HG03175 (cell line): ENCODE measurements around the gene INTS7.
"Not testable (repeated sequence)": the region's sequence is repeated elsewhere in the genome, so short reads cannot be mapped to it uniquely, and the experiment has no call there.

Experiments used
- ATAC-seq: cut with Tn5 transposase; IDR thresholded peaks from one replicate; pipeline ENCODE4 v1.9.1; 2021; ENCODE audit warnings: mild to moderate bottlenecking, moderate library complexity; ENCODE audit not compliant: unreplicated experiment

The INTS7 gene

DNA sequence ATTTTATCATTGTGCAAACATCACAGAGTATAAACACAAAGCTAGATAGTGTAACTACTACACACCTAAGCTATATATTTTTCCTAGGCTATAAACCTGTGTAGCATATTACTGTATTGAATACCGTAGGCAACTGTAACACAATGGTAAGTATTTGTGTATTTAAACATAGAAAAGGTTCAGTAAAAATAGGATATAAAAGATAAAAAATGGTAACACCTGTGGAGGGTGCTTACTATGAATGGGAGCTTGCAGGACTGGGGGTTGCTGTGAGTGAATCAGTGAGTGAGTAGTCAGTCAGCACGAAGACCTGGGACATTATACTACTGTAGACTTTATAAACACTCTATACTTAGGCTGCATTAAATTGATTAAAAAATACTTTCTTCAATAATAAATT is 4.3 kb upstream of the INTS7 start:
- ATAC-seq: no peak

DNA sequence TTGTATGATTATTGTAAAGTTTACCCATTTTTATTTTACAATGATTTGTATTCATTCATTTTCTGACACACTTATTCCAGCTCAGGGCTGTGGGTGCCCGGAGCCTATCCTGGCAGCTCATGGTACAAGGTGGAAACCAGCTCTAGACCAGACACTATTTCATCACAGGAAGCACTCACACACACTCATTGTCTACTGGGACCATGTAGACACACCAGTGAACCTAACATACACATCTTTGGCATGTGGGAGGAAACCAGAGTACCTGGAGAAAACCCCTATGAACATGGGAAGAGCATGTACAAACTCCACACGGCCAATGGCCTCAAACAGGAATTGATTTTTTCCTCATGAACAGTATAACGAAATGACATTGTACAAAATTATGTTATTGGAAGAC is 2.5 kb upstream of the INTS7 start:
- no peak for ATAC-seq

DNA sequence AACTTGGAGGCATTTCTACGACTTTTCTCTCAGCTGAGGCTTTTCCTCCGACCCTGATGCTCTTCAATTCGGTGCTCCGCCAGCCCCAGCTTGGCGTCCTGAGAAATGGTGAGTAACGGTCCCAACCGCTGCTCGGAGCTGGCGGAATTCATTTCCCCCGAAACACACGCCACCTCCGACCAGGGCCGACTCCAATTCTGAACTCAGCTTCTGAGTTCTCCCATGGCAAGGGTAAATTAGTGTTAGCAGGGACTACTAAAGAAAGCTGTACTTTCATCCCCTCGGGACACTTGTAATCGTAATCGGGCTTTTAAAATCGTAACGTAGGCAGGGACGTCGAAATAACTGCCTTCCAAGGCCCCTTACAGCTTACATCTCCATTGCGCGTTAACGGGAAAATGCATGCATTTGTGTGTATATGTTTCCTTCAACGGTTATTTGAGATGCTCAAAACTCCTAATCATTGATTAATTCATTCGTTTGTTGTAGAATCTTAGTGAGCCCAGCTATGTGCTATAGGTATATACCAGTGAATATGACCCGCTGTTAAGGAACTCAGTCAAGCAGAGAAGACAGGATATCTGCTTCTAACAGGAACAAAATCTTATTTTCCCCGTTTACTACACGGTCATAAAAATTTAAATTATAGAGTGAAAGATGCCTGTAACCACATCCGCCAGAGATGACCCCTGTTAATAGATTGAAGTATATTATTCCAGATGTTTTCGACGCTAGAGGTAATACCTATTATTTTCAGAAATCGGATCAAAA is 663 bp upstream of the INTS7 start:
- peak; percentile 5 for ATAC-seq

DNA sequence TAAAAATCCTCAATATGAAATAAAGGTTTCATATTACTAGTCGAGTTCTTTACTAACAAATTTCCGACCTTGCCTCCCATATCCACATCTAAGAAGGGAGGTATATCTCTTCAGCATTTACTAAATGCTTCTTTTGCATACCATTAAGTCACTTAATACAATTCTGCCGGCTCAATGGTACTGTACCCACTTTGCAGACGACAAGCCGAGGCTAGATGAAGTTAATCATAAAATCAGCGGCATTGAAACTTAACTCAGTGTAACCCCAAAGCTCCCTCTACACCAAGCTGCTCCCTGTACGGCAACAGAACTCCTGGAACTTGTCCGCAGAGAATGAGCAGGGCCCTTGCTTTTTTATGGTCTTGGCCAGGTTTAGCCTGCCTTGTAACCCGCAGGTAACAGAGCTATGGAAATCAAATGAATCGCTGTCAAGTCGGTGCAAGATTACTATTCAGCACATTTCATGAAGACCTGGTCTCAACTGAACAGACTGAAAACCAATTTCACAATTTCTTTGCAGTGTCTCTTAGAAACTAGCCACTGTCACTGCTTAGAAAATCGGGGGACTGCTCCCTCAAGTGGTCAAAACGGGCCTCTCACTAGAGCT is 738 bp downstream of the INTS7 start:
- peak; percentile 2 for ATAC-seq

DNA sequence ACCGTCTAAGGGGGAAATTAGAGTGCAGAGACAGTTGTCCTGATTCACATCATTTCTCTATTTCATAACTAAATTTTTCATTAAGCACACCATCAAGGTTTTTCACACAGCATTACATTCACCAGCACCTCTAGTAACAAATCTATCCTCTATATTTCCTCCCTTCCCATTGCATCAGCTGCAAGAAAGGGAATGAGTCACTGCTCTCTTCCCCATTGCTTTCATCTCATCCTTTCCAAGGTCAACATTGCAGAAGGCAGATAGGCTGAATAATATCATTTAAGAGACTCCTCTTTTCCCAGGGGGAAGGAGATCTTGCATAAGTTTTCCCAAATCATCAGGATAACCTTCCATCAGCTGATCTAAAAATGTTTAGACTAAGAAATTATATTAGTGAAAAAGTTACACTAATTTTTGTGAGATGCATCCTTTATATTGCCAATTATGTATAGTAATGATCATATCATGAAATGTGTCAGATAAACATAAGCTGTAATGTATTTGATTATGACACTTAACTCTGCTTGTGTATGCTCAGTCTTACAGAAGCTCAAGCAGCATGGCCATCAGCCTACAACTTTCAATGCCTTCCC is 4.3 kb downstream of the INTS7 start:
- no peak for ATAC-seq

DNA sequence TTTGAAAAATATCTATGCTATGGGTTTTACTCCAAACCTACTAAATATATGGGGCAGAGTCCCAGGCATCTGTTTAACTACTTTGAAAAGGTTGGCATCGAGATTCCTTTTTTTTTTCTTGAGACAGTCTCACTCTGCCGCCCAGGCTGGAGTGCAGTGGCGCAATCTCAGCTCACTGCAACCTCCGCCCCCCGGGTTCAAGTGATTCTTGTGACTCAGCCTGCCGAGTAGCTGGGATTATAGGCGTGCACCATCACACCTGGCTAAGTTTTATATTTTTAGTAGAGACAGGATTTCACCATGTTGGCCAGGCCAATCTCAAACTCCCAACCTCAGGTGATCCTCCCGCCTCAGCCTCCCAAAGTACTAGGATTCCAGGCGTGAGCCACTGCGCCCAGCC is 7.6 kb downstream of the INTS7 start:
- ATAC-seq: not testable (repeated sequence)

DNA sequence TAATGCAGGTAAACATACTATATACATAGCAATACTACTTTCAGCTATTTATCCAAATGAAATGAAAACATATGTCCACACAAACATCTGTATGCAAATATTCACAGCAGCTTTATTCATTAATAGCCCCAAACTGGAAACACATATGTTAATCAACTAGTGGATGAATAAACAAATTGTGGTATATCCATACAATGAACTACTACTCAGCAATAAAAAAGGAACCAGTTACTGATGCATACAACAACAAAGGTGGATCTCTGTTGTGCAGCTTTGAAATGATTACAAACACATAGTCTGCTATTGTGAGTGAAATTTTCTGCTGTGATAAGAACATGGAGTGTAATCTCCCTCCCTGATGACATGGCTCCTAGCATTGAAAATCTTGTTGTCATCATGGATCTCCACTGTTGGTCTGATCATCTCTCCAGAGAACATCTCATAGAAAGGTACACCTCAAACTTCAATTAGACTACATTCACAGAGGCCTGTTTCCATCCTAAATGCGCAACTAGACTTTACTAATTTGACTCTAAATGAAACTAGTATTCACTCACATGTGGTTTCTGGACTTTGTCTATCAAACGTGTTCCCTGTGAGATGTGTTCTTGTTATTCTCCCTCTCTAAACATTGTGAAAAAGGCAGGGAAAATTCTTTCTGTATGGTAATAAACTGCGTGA is 10.7 kb downstream of the INTS7 start:
- no peak for ATAC-seq

DNA sequence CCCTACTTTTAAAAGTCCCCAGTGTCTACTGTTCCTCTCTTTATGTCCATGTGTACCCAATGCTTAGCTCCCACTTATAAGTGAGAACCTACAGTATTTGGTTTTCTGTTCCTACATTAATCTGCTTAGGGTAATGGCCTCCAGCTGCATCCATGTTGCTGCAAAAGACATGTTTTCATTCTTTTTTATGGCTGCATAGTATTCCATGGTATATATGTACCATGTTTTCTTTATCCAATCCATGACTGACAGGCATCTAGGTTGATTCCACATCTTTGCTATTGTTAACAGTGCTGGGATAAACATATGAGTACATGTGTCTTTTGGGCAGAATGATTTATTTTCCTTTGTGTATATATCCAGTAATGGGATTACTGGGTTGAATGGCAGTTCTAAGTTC is 12.4 kb downstream of the INTS7 start:
- not testable (repeated sequence) for ATAC-seq

DNA sequence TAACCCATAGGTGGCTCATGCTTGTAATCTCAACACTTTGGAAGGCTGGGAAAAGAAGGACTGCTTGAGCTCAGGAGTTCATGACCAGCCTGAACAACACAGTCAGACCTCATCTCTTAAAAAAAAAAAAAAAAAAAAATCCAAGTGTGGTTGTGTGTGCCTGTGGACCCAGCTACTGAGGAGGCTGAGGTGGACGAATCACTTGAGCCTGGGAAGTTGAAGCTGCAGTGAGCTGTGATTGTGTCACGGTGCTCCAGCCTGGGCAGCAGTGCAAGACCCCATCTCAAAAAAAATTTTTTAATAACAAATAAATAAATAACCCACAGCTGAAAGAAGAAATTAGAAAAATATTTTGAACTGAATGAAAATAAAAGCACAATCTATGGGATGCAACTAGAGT is 13.8 kb downstream of the INTS7 start:
- ATAC-seq: no peak

DNA sequence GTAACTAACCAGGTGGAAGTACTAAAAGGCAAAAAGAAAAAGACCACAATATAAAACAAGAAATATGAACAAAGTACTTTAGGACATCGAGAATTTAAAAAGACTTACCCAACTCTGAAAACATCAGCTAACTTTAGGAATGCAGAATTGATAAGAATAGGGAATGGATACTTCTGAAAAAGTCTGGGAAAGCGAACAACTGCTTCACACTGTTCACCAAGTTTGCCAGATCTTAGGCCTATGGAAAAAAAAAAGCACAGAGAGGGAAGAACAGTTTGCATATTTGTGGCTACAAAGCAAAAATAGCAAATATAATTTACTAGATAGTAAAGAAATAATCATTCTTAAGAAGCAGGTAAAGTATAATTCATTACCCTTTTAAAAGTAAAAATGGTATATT is 14.4 kb downstream of the INTS7 start:
- ATAC-seq: no peak

DNA sequence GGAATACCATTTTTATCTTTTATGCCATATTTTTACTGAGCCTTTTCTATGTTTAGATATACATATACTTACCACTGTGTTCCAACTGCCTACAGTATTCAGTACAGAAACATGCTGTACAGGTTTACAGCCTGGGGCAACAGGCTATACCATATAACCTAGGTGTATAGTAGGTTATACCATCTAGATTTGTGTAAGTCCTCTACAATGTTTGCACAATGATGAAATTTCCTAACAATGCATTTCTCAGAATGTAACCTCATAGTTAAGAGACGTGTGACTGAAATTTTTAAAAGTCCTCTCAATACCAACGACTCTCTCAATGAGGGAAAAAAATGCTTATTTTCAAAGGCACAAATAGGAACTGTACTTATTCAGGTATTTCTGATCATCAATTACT is 21.7 kb downstream of the INTS7 start:
- ATAC-seq: no peak

DNA sequence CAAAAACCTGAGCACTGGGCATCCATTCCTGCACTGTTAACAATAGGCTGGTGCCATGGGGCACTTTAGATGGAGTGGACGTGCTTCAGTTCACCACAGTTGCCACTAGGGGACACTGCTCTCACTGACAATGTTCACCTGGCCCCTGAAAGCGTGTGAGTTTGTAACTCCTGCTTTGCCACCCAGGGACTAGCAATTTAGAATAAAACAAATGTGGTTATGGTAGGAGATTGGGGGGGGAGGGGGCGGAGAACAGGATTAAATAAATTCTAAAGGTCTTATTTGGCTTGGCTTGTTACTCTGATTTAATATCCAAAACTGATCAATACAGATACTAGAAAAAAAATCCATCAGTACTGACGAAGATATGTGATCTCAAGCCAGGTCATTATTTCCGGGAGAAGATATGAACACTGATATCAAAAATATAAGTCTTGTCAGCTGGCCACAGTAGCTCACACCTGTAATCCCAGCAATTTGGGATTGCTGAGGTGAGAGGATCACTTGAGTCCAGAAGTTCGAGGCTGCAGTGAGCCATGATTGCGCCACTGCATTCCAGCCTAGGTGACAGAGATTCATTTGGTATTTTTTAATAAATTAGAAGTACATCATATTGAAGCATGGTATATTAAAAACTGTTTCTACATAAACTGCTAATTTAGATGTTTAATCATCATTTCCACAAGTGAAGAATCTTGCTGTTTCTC is 23.2 kb downstream of the INTS7 start:
- peak; percentile 86 for ATAC-seq

DNA sequence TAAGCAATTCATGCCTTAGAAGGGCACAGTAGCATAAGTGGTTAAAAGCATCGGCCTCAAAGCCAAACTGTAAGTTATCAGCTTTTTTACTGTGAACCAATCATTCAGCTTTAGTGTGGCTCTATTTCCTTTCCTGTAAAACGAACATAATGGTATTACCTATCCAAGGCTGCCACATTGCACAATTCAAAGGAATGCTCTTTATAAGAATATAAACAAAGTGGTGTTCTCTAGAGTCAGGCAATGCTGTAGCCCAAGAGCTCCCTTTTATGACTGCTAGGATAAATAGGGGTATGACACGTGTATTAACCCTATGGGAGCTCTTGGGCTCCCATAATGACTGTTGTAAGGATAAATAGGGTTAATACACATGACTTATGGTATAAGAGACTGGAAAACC is 25.4 kb downstream of the INTS7 start:
- ATAC-seq: no peak

DNA sequence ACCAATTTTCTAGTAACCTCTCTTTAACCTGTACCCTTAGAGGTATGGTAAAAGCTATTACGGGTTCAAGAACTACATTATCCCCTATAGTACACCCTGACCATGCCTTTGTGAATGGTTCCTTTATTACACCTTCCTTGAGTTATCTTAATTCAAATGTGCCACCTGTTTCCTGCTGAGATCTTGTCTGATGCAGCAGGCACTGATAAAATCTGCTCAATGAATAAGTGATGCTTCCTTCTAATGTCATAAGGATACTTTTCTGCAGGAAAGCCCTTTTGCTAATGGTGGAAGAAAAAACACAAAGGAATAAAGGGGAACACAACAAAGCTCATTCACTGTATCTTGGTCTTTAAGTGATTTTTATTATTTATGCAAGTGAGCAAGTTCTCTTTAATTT is 25.8 kb downstream of the INTS7 start:
- ATAC-seq: no peak

DNA sequence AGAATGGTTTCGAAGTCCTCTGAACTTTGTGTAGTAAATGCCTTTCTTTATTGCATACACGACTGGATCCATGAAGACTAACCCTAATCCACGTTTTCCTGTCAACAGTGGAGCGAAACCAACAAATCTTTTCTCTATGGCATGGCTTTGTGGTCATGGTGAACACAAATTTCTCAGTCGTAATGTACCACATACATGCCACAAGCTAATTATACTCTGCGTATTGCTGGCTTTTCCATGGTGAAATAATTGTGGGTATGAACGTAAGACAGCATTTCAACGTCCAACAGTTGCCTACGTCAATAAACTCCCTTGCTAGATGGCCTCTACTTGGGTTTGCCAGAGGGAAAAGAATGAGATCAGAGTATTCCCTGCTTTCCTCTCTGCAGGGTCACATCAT is 27.5 kb downstream of the INTS7 start:
- no peak for ATAC-seq

DNA sequence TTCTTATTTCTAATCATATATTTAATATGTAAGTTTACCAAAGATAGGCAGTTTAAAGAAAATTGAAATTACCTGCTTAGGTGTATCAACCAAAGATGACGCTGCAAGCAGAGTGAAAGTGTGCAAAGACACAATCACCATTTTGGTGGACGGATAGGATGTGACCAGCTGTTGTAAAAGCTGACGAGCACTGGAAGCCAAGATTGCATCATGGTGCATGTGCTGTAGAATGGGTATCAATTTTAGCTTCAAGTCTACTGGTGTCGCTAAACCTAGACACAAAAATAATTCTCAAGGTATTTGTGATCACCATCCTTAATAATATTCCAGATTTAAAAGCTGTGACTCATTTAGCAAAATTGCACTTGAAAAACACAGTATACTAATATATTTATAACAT is 28.2 kb downstream of the INTS7 start:
- no peak for ATAC-seq

DNA sequence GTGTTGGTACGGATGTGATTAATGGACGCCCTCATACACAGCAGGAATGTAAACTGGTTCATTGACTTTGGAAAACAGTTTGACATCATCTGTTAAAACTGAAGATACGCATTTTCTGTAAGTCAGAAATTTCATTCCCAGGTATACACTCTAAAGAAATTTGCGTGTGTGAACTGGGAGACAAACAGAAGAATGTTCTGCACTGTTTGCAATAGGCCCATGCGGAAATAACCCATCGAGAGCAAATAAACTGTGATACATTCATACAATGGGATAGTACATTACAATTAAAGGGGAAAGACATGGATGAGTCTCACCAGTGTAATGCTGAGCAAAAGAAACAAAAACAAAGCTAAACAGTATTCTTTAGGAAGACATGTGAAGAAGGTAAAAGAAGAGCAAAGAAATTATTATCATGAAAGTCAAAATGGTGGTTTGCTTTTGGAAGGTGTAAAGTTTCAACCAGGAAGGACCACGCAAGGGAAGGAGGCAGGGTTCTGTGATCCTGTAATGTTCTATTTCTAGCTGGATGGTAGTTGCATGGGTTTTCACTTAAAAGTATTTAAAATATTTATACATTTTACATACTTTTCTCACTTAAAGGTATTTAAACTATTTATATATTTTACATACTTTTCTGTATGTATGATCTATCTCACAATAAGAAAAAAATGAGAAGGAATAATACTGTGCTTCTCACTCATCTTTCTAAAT is 30.3 kb downstream of the INTS7 start:
- ATAC-seq: no peak

DNA sequence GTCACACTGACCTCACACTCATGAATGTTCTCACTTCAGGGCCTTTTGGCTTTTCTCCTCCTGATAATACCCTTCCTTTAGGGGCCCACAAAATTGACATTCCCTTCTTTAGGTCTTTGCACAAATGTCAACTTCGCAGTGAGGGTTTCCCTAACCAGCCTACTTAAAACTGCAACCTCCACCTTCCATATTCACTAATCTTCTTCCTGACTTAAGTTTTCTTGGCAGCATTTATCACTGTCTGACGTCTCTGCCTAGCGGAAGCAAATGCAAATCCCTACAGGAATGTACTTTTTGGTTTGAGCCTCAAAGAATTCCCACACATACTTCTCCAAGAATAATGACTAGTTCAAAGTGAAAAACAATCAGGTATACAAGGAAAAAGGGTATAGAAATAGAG is 32.8 kb downstream of the INTS7 start:
- no peak for ATAC-seq

DNA sequence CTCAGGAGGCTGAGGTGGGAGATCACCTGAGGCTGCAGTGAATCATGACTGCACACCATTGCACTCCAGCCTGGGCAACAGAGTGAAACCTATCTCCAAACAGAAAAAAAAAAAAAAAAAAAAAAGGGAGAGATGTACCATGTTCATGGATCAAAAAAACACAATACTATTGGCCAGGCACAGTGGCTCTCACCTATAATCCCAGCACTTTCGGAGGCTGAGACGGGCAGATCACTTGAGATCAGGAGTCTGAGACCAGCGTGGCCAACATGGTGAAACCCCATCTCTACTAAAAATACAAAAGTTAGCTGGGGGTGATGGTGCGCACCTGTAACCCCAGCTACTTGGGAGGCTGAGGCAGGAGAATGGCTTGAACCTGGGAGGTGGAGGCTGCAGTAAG is 37.9 kb downstream of the INTS7 start:
- ATAC-seq: not testable (repeated sequence)

DNA sequence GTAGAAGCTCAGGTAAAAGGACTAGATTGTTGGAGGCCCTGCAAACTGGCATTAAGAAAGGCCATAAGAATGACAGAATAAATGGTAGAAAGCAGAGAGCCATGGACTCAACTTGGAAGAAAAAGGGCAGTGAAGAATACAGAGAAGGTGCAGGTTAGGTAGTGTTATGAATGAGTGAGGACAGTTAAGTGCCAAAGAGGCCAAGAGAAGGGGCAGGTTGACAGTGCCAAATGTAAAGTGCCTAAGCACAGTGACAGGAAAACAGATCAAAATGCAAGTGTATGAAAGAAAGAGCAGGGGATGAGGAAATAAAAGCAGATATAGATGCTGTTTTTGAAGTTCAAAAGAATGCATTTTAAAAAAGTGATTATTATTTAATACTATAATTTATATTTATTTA is 43.7 kb downstream of the INTS7 start:
- no peak for ATAC-seq
